Measurements from ENCODE around the gene PAK6.

The PAK6 gene

DNA sequence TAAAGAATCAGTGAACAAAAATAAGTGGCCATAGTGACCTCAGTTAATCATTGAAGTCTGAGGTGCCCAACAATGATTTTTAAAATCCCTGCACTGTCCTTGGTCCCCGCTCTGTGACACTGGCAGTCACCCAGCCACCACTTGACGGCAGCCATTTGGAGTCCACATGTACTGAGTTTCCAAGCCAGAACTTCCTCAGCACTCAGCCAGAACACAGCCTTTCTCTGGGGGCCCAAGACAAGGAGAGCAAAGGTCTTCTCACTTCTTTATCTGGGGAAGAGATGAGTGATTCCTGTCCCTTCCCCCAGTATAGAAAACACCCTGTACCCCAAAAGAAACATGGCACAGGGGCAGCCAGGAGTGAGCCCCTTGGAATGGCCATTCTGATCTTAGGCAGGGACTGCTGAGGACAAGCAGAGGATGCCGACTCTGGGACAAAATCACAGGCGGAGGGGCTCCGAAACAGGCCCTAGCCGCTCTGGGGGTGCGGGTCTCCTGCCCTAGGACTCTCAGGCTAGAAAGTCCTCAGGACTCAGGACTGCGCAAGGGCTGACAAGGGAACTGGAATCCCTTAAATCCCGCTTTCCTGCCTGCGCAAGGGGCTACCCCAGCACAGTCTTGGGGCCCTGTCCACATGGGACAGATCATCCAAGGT is 12.8 kb downstream of the PAK6 start:
- ChIA-PET CTCF (interaction anchor here (1.1 to 5.5 kb wide), 3 partner anchors 13 to 23 kb away, joined by 3 to 50 read pairs (median 6); partner anchors contain the start of gene PAK6), POLR2A (no interaction called here)

GRCh38 chr15:40252141-40252437 is 13.2 kb downstream of the PAK6 start:
- no peaks in the 10 kb centered on the region for H3K36me3 ChIP-seq (ENCODE audit: control insufficient read depth in 4 of 4, insufficient read depth in 4 of 4, low read length in 3 of 4)
- H3K4me1 ChIP-seq (ENCODE audit: control extremely low read depth in 1 of 4, control insufficient read depth in 4 of 4, insufficient read depth in 4 of 4, low read length in 3 of 4) = peaks cover 0 to 23% (median 14%) of the 10 kb centered on the region in 4 experiments
- H3K4me3 ChIP-seq (ENCODE audit: control insufficient read depth in 1 of 7, extremely low read depth in 1 of 7, insufficient read depth in 4 of 7, low read depth in 2 of 7, low read length in 6 of 7) = peak overlapping the region in 5 of 7 experiments; percentile 55 to 81 (median 70)
- H3K9me3 ChIP-seq (ENCODE audit: control extremely low read depth in 1 of 5, control insufficient read depth in 4 of 5, insufficient read depth in 2 of 5, low read depth in 1 of 5, low read length in 4 of 5) = no peaks in the 10 kb centered on the region
- peaks cover 0 to 40% (median 13%) of the 10 kb centered on the region in 5 experiments for H3K27me3 ChIP-seq (replicated peaks in 2 of 5; ENCODE audit: control insufficient read depth in 4 of 5, insufficient read depth in 5 of 5, low read length in 4 of 5)
- ChIA-PET CTCF (interaction anchor here (1.1 to 1.4 kb wide), 2 partner anchors 14 to 16 kb away, joined by 3 to 4 read pairs; partner anchors contain the start of gene PAK6), POLR2A (interaction anchor here (0.6 kb wide), 1 partner anchor 1801 kb away, joined by 3 read pairs; no protein-coding TSS in a partner anchor)
- no peak for DNase-seq
- 30% methylated on average over 4 of the region's 27 CpGs for WGBS (ENCODE audit: insufficient coverage)
- no peak overlapping the region for H3K27ac ChIP-seq (ENCODE audit: insufficient read depth in 1 of 2, low read depth in 1 of 2, low read length in 2 of 2, poor library complexity in 1 of 2, severe bottlenecking in 2 of 2)

More for the DNA sequence above, 12.8 kb downstream of the PAK6 start:
- DNase-seq = no peak
- Histone ChIP-seq H3K27ac (ENCODE audit: insufficient read depth in 1 of 2, low read depth in 1 of 2, low read length in 2 of 2, poor library complexity in 1 of 2, severe bottlenecking in 2 of 2) (no peak overlapping the region), H3K27me3 (replicated peaks in 2 of 5; ENCODE audit: control insufficient read depth in 4 of 5, insufficient read depth in 5 of 5, low read length in 4 of 5) (peaks cover 0 to 40% (median 13%) of the 10 kb centered on the region in 5 experiments), H3K36me3 (ENCODE audit: control insufficient read depth in 4 of 4, insufficient read depth in 4 of 4, low read length in 3 of 4) (no peaks in the 10 kb centered on the region), H3K4me1 (ENCODE audit: control extremely low read depth in 1 of 4, control insufficient read depth in 4 of 4, insufficient read depth in 4 of 4, low read length in 3 of 4) (peaks cover 0 to 23% (median 14%) of the 10 kb centered on the region in 4 experiments), H3K4me3 (ENCODE audit: control insufficient read depth in 1 of 7, extremely low read depth in 1 of 7, insufficient read depth in 4 of 7, low read depth in 2 of 7, low read length in 6 of 7) (peak overlapping the region in 1 of 7 experiments; percentile 70), H3K9me3 (ENCODE audit: control extremely low read depth in 1 of 5, control insufficient read depth in 4 of 5, insufficient read depth in 2 of 5, low read depth in 1 of 5, low read length in 4 of 5) (no peaks in the 10 kb centered on the region)
- 97% methylated on average over 10 of the region's 10 CpGs for WGBS (ENCODE audit: insufficient coverage)

GRCh38 chr15:40252438-40253166 is 13.7 kb downstream of the PAK6 start:
- WGBS (ENCODE audit: insufficient coverage) = 1% methylated on average over 74 of the region's 82 CpGs
- H3K4me3 ChIP-seq (ENCODE audit: control insufficient read depth in 1 of 7, extremely low read depth in 1 of 7, insufficient read depth in 4 of 7, low read depth in 2 of 7, low read length in 6 of 7) = peak overlapping the region; percentile 39 to 81 (median 61)
- ChIA-PET CTCF (interaction anchor here (1.1 to 1.4 kb wide), 2 partner anchors 14 to 15 kb away, joined by 3 to 4 read pairs; partner anchors contain the start of gene PAK6), POLR2A (interaction anchor here (0.6 kb wide), 1 partner anchor 1801 kb away, joined by 3 read pairs; no protein-coding TSS in a partner anchor)
- H3K27ac ChIP-seq (ENCODE audit: insufficient read depth in 1 of 2, low read depth in 1 of 2, low read length in 2 of 2, poor library complexity in 1 of 2, severe bottlenecking in 2 of 2) = no peak overlapping the region
- H3K36me3 ChIP-seq (ENCODE audit: control insufficient read depth in 4 of 4, insufficient read depth in 4 of 4, low read length in 3 of 4) = no peaks in the 10 kb centered on the region
- DNase-seq = peak in 2 of 3 donors; percentile 23 to 48
- no peaks in the 10 kb centered on the region for H3K9me3 ChIP-seq (ENCODE audit: control extremely low read depth in 1 of 5, control insufficient read depth in 4 of 5, insufficient read depth in 2 of 5, low read depth in 1 of 5, low read length in 4 of 5)
- H3K27me3 ChIP-seq (replicated peaks in 2 of 5; ENCODE audit: control insufficient read depth in 4 of 5, insufficient read depth in 5 of 5, low read length in 4 of 5) = peaks cover 0 to 40% (median 13%) of the 10 kb centered on the region in 5 experiments
- H3K4me1 ChIP-seq (ENCODE audit: control extremely low read depth in 1 of 4, control insufficient read depth in 4 of 4, insufficient read depth in 4 of 4, low read length in 3 of 4) = peaks cover 0 to 23% (median 14%) of the 10 kb centered on the region in 4 experiments

DNA sequence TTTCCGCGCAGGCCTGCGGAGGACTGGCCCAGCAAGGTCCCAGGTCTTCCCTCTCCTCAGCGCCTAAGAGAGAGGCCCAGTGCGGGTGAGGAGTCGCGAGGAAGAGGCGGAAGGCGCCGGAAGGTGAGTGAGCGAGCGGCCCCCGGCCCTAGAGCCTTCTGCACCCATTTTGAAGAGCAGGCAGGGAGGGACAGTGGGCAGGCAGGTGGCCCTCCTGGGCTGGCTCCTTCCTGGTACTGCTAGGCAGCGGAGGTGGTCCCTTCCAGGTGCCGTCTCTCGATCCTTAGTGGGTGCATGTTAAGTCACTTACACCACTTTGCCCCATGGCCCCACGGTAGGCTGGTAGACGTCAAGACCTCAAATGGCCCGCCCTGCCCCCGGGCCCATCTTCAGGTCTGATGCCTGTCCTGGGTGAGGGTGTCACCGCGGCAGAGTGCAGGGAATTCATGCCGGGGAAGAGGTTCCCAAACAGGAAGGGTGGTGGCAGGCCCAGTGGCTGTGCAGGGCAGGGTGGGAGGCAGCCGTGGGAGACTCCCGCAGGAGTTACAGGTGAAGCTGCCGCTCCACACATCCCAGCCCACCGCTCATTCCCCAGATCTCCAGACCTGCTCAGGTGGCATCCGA is 14.4 kb downstream of the PAK6 start:
- CTCF ChIA-PET = interaction anchor here (1.3 to 3.1 kb wide), 4 partner anchors 8 to 30 kb away, joined by 3 to 33 read pairs (median 4); partner anchors contain the start of gene PAK6
- Histone ChIP-seq H3K4me3 (ENCODE audit: control insufficient read depth in 1 of 7, extremely low read depth in 1 of 7, insufficient read depth in 4 of 7, low read depth in 2 of 7, low read length in 6 of 7) (peak overlapping the region; percentile 39 to 81 (median 61)), H3K4me1 (ENCODE audit: control extremely low read depth in 1 of 4, control insufficient read depth in 4 of 4, insufficient read depth in 4 of 4, low read length in 3 of 4) (peaks cover 0 to 23% (median 14%) of the 10 kb centered on the region in 4 experiments), H3K9me3 (ENCODE audit: control extremely low read depth in 1 of 5, control insufficient read depth in 4 of 5, insufficient read depth in 2 of 5, low read depth in 1 of 5, low read length in 4 of 5) (no peaks in the 10 kb centered on the region), H3K27me3 (replicated peaks in 2 of 5; ENCODE audit: control insufficient read depth in 4 of 5, insufficient read depth in 5 of 5, low read length in 4 of 5) (peaks cover 0 to 40% (median 13%) of the 10 kb centered on the region in 5 experiments), H3K36me3 (ENCODE audit: control insufficient read depth in 4 of 4, insufficient read depth in 4 of 4, low read length in 3 of 4) (no peaks in the 10 kb centered on the region), H3K27ac (ENCODE audit: insufficient read depth in 1 of 2, low read depth in 1 of 2, low read length in 2 of 2, poor library complexity in 1 of 2, severe bottlenecking in 2 of 2) (no peak overlapping the region)
- WGBS (ENCODE audit: insufficient coverage) = 40% methylated on average over 13 of the region's 28 CpGs
- DNase-seq = no peak
- POLR2A ChIA-PET = interaction anchor here (0.6 kb wide), 1 partner anchor 27 kb away, joined by 3 read pairs; no protein-coding TSS in a partner anchor

GRCh38 chr15:40254452-40254851 is 15.6 kb downstream of the PAK6 start:
- no peak overlapping the region for H3K27ac ChIP-seq (ENCODE audit: insufficient read depth in 1 of 2, low read depth in 1 of 2, low read length in 2 of 2, poor library complexity in 1 of 2, severe bottlenecking in 2 of 2)
- ChIA-PET CTCF (interaction anchor here (0.7 to 3.1 kb wide), 11 partner anchors 8 to 37 kb away, joined by 3 to 33 read pairs (median 4); no protein-coding TSS in a partner anchor), POLR2A (interaction anchor here (0.5 kb wide), 1 partner anchor 148 kb away, joined by 3 read pairs; no protein-coding TSS in a partner anchor)
- WGBS (ENCODE audit: insufficient coverage) = 89% methylated on average over 2 of the region's 3 CpGs
- DNase-seq = no peak
- H3K9me3 ChIP-seq (ENCODE audit: control extremely low read depth in 1 of 5, control insufficient read depth in 4 of 5, insufficient read depth in 2 of 5, low read depth in 1 of 5, low read length in 4 of 5) = no peaks in the 10 kb centered on the region
- H3K4me1 ChIP-seq (ENCODE audit: control extremely low read depth in 1 of 4, control insufficient read depth in 4 of 4, insufficient read depth in 4 of 4, low read length in 3 of 4) = peaks cover 0 to 22% (median 16%) of the 10 kb centered on the region in 4 experiments
- H3K4me3 ChIP-seq (ENCODE audit: control insufficient read depth in 1 of 7, extremely low read depth in 1 of 7, insufficient read depth in 4 of 7, low read depth in 2 of 7, low read length in 6 of 7) = no peak overlapping the region
- H3K36me3 ChIP-seq (ENCODE audit: control insufficient read depth in 4 of 4, insufficient read depth in 4 of 4, low read length in 3 of 4) = no peaks in the 10 kb centered on the region
- H3K27me3 ChIP-seq (replicated peaks in 2 of 5; ENCODE audit: control insufficient read depth in 4 of 5, insufficient read depth in 5 of 5, low read length in 4 of 5) = peaks cover 0 to 40% (median 13%) of the 10 kb centered on the region in 5 experiments

DNA sequence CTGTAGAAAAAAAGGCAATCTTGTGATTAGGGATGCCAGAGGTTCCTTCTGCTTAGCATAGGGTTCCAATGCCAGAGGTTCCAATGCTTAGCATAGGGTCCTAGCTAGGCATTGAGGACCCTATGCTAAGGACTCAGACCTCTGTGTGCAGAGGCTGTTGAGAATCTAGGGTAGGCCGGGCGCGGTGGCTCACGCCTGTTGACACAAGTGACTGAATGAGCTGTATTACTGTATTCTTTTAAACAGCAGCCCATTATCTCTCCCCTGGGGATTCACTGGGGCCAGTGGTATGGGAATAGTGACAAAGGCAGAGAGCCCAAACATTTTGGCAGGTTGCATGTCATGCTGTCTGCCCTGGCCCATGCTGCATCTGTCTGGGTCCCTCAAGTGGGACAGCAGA is 16.2 kb downstream of the PAK6 start:
- peaks cover 0 to 17% (median 16%) of the 10 kb centered on the region in 4 experiments for H3K4me1 ChIP-seq (ENCODE audit: control extremely low read depth in 1 of 4, control insufficient read depth in 4 of 4, insufficient read depth in 4 of 4, low read length in 3 of 4)
- WGBS (ENCODE audit: insufficient coverage) = 97% methylated on average over 4 of the region's 4 CpGs
- DNase-seq = no peak
- no peaks in the 10 kb centered on the region for H3K9me3 ChIP-seq (ENCODE audit: control extremely low read depth in 1 of 5, control insufficient read depth in 4 of 5, insufficient read depth in 2 of 5, low read depth in 1 of 5, low read length in 4 of 5)
- H3K36me3 ChIP-seq (ENCODE audit: control insufficient read depth in 4 of 4, insufficient read depth in 4 of 4, low read length in 3 of 4) = no peaks in the 10 kb centered on the region
- peaks cover 0 to 39% (median 13%) of the 10 kb centered on the region in 5 experiments for H3K27me3 ChIP-seq (replicated peaks in 2 of 5; ENCODE audit: control insufficient read depth in 4 of 5, insufficient read depth in 5 of 5, low read length in 4 of 5)
- H3K27ac ChIP-seq (ENCODE audit: insufficient read depth in 1 of 2, low read depth in 1 of 2, low read length in 2 of 2, poor library complexity in 1 of 2, severe bottlenecking in 2 of 2) = no peak overlapping the region
- no peak overlapping the region for H3K4me3 ChIP-seq (ENCODE audit: control insufficient read depth in 1 of 7, extremely low read depth in 1 of 7, insufficient read depth in 4 of 7, low read depth in 2 of 7, low read length in 6 of 7)
- ChIA-PET CTCF (interaction anchor here (0.7 to 3.1 kb wide), 11 partner anchors 8 to 38 kb away, joined by 3 to 33 read pairs (median 4); no protein-coding TSS in a partner anchor), POLR2A (no interaction called here)
